Fibroblast of upper back skin (primary cell): ENCODE results near the gene PBXIP1.

Experiments used
- DNase-seq: peaks from one replicate; pipeline ENCODE4 v3.0.0-alpha.2; 2013

Gene PBXIP1

GRCh38 chr1:154953611-154954038 lies 2.3 kb downstream of the PBXIP1 start:
- DNase-seq, result no peak

DNA sequence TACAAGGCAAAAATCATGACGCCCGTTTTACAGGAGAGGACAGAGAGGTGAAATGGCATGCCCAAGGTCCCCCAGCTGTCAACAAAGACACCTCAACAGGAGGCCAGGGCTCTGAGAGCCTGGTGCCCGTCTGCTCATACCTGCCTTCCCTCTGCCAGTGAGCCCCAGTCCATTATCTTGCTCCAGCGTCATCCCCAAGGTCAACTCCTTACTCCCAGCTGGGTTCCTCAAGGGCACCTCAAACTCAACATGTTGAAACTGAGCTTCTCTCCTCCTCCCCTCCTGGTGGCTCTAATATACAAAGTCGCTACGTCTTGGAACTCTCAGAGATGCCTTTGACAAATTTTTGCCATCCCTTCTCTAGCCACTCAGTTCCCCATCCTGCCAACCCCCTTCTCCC lies 3.2 kb downstream of the PBXIP1 start:
- DNase-seq, result no peak

- no peak for DNase-seq
Measured at GRCh38 chr1:154951901-154952657, 3.8 kb downstream of the PBXIP1 start.

GRCh38 chr1:154948079-154948478 lies 7.8 kb downstream of the PBXIP1 start:
- no peak for DNase-seq

DNA sequence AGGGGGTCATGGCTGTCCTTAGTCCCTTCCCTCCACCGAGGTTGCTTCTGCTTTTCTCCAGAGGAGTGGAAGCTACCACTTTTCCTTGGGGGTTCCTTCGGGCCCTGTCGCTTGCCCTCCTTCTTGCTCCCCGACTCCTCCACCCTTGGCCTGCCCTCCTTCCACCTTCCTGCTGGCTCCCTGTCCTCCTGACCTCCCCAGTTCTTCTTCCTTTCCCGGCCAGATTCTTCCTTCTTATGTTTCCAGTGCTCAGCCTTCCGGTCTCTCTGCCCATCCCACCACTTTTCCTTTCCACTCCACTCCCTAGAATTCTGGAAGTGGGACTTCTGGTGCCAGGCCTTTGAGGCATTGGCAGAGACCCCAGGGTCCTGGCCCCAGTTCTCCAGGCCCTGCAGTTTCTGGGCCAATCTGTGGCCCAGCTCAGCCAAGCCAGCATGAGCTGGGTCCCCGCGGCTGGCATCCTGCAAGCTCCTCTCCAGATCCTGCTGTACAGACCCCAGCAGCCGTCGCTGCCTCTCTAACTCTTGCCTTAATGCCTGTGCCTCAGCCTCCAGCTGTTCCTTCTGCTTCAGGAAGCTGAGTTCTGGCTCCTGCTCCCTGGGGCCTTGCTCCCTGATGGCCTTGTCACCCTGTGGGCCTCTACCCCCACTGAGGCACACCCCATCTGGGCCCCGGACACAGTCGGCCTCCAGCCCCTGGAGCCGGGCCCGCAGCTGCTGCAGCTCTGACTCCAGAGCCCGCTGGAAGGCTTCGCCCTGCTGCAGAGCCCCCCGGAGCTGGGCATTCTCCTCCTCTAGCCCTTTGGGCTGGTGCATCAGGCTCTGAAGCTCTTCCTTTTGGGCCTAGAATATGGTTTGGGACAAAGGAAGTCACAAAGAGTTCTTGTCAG lies 9.7 kb downstream of the PBXIP1 start:
- DNase-seq, result no peak

DNA sequence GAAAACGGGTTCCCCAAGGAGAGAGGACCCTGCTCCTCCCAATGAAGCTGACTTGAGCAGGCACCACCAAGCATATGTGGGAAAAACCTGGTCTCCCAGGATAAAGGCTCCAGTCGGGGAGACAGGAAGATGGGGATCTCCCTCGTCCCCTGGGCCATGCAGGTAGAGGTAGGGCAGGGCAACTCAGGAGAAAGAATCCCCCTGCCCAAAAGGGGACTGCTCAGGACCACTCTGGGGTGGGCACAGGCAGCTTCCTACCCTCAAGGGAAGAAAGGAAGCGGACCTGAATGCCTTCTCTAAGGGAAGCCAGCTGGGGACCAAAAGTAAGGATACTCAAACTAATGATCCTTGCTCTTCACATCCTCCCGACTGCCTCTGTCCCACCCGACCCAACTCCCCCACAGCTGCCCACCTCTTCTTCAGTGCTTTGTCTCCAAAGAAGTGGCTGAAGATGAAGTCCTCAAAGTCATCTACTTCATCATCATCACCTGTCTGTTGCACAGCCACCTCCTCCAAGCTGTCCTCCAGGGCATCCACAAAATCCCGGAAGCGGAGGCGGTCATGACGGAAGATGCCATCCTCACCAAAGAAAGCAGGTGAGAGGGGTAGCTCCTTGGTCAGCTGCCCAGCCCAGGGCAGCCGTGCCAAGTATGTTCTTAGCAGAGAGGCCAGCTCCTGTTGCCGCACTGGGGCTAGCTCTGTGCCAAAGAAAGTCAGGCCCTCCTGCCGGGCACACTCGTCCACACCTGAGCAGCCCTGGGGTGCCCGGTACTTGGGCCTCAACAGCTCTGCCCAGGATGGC lies 10.5 kb downstream of the PBXIP1 start:
- no peak for DNase-seq

DNA sequence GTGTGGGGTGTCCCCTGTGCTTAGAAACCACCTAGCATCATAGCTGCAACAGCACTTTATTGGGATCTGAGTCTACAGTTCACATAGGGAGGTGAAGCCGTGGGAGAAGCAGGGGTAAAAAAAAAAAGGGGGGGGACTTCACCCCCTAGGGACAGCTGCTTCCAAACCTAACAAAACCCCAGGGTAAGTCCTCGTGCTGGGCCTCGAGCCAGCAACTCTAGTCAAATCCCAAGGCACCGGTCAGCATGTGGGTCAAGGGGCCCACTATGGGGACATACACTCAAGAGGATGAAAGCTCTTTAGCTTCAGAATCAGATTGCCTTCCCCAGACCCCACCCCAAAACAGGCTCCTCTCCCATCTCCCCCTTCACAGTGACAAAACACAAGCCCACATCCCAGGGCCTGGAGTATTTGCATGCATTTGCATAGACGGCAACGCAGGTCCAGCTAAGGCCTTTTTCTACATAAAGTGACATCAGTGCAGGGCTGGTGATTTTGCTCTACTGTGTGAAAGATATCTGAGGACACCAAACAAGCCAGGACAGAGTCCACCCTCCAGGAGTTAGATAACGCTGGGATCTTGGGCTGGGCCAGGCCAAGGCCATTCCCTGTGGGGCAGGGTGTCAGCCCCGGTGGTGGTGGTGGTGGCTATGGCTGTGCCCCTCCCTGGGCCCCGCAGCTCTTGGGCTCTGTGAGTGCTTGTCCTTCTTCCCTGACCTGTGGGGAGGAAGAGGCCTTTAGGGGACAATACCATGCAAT lies 11.3 kb downstream of the PBXIP1 start:
- no peak for DNase-seq

DNA sequence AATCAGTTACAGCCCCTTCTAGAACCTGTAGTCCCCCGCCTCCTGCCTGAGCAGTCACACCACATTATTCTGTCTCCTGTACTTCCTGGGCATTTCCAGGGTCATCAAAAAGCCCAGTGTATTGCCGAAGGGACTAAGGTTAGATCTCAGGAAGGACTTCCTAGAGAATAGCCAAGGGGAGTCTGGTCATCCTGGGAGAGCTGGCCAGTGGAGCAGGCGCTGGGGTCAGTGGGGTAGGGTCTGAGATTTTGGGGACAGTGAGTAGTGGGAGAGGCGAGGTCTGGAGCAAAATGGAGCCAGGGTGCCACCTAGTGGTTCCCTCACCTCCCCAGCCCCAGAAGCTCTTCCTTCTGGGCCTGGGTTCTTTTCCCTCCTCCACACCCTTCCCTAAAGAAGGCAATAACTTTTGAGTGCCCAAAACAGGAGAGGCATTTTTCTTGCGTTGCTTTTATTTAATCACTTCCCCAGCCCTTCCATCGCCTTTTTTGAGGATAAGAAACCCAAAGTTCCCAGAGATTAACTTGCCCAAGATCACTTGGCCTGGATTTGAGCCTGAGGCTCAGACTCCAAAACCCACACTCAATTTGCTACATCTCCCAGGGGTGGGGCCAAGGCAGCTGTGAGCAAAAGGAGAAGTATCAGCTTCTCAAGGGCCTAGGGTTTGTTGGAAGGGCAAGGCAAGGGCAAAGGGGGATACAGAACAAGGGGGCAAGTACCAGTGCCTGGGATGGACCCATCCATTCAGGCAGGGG lies 12.1 kb downstream of the PBXIP1 start:
- DNase-seq, result peak; percentile 13

DNA sequence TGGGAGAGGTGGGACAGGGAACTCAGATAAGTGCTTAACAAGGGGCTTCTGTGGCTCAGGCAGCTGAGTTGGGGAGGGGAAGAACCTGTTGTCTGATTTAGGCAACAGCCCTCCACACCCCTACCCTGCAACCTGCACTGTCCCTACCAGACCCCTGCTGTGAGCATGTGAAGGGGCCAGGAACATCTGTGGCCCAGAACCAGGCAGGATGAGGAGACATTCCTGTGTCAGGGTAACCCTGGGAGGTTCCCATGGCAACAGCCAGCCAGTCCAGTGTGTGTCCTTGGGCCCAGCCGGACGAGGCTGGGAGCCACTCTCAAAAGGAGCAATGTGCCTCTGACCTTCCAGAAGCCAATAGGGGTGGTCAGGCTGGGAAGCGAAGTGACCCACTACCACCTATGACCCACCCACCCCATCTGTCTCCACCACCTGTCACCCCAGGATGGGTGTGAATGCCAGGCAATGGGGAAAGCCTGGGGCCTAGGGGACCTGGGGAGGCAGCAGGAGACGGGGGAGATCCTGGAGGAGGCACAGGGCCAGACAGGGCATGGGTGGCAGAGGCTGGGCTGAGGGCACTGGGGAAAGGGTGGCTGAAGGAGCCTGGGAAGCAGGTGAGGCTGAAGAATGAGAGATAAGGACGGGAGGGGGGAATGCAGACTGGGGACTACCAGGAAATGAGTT lies 14.4 kb downstream of the PBXIP1 start:
- DNase-seq, result no peak

- DNase-seq, result no peak
Measured at GRCh38 chr1:154940651-154941194, 15.2 kb downstream of the PBXIP1 start.

DNA sequence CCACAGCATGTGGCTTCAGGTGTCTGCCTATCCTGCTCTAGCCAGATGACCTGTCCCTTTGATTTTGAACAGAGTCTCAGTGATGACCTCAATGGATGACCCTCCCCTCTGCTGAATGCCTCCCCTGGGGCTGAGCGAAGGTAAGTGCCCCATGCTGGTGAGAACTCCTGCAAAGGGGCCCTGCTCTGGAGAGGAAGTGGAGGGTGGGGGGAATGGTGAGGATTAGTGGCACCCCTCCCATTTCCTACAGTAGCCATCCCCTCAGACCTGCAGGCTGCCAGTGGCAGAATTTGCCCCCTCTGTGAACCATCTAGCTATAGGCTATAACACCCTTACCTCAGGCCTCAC lies 15.7 kb downstream of the PBXIP1 start:
- no peak for DNase-seq

GRCh38 chr1:154938604-154939399 lies 17.1 kb downstream of the PBXIP1 start:
- no peak for DNase-seq

GRCh38 chr1:154937988-154938386 lies 17.9 kb downstream of the PBXIP1 start:
- DNase-seq, result no peak

- DNase-seq, result peak; percentile 94
Measured at GRCh38 chr1:154937085-154937987, 18.6 kb downstream of the PBXIP1 start.

DNA sequence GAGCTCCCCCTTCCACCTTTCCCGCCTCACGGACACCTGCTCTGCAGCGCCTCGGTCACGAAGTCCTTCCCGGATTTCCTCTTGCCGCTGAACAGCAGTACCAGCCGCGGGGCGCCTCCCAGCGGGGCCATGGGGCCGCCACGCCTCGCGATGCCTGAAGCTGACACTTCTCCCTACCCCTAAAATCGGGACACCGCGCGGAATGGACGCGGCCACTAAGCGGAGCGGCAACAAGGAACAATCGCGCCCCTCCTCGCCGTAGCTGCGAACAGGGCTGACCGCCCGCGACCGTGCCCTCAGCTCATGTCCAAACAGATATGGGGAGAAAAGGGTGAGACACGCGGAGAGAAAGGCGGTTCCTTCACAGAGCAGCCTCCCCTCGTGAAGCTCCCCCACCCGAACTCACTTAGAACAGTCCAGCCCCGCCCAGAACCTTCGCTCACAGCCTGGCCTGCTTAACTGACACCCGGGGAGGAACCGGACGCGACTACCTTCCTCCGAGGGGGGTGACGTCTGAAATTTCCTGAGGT lies 19.3 kb downstream of the PBXIP1 start, which contains the start of gene PMVK:
Gene PMVK, minus strand, starts transcription at position 165 of the 530 bp plus-strand sequence. Its CDS starts 34 bp downstream, at position 131.
- peak; percentile 95 for DNase-seq

GRCh38 chr1:154935749-154936554 lies 19.9 kb downstream of the PBXIP1 start:
- no peak for DNase-seq

DNA sequence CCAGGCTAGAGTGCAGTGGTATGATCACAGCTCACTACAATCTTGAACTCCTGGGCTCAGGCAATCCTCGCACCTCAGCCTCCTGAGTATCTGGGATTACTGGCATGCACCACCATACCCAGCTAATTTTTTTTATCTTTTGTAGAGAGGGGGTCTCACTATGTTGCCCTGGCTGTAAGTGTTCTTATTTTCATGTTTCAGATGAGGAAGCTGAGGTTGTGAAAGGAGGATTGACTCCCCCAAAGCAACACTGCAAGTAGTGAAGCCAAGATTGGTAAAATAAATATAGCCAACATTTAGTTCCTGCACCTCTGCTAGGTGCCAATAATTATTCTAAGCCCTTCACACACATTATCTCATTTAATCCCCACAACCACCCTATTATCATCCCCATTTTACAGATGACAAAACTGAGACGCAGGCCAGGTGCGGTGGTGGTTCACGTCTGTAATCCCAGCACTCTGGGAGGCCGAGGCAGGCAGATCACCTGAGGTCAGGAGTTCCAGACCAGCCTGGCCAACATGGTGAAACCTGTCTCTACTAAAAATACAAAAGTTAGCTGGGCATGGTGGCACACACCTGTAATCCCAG lies 21.4 kb downstream of the PBXIP1 start:
- DNase-seq, result no peak
